Sigmoid colon (tissue), 4 donors: ENCODE measurements around the gene RNMT.

Source experiments
- CTCF ChIP-seq, 4 experiments: fragments of 450-650 bp in 3 of 4; fragments of 200-600 bp in 1 of 4; IDR thresholded peaks; one replicate each; pipeline ENCODE4 v1.5.1; 2016 to 2019; ENCODE audit warnings: antibody characterized with exemption in 4 of 4, mild to moderate bottlenecking in 3 of 4, moderate library complexity in 2 of 4
- EP300 ChIP-seq, 4 donors: sonication (generic); formaldehyde crosslinking; IDR thresholded peaks; one replicate each; pipeline ENCODE4 v1.6.1; 2017; ENCODE audit warnings: antibody characterized with exemption in 4 of 4
- POLR2A ChIP-seq, 2 donors: fragments of 450-650 bp; IDR thresholded peaks; one replicate each; pipeline ENCODE4 v1.6.1; 2016; ENCODE audit warnings: antibody characterized with exemption in 2 of 2, mild to moderate bottlenecking in 2 of 2, moderate library complexity in 2 of 2

- TF ChIP-seq EP300 (IDR thresholded peaks at IDR 0.05) (no peak), POLR2A (IDR thresholded peaks at IDR 0.05) (no peak), CTCF (IDR thresholded peaks at IDR 0.05) (no peak)
Observed at GRCh38 chr18:13703899-13704298, 22.6 kb upstream of the RNMT start.
